Effector CD4-positive, alpha-beta T cell (primary cell): Measurements from ENCODE around the gene ADARB2.
"Not testable (repeated sequence)": the region's sequence is repeated elsewhere in the genome, so short reads cannot be mapped to it uniquely, and the experiment has no call there.

Experiments
- DNase-seq: peaks from one replicate; pipeline ENCODE4 v3.0.0-alpha.2; 2020

ADARB2 gene

DNA sequence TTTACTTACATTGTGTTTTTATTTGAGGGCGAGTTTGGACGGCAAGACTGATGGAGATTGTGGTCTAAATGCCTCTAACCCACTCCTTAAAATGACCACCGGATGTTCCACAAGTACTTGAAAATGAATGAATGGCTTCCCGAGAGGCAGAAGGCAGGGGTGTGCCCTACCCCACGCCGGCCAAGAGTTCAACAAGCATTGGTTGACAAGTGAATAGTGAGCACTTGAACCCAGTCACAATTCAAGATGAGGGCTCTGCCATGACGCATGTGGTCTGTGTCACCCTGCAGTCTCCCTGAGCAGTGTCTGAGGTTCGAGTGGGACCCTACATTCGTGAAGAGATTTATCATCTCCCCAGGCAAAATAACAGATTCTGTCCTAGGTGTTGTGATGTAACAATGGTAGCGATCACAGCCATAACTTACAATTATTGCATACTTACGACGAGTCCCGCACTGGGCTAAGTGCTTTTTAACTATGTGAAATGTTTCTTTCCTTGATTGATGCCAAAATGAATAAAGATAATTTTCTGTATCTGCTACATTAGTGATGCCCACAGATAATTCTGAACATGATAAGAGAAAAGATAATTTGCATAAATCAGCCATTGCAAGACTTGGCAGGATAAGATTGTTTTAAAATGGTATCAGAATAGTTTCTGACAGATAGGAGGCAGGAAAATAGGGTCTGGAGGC is 375.8 kb downstream of the ADARB2 start:
- no peak for DNase-seq

DNA sequence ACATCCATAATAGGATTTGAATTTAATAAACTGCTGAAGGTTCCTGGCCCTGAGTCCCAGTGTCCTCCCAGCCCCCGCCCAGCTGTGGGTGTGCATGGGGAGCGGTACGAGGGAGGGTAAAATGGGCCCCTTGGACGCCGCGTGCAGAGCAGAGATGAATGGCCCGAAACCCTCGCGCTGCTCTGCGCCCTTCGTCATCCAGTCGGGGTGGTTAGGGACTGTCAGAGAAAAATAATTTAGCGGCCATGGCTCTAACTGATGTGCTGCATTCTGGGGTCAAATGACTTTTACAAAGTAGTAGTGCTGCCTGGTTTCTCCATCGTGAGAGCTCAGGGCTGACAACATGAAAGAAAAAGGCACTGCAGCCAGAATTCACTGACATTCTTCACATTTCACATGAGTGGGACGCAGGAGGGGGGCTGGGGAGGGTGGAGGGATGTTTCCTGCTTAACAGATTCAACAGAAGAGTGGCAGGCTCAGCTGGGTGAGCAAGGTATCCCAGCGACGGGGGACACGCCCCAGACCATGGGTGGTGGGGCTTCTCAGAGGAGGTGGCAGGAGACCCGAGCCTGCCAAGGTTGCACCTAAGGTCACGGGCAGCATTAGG is 376.7 kb downstream of the ADARB2 start:
- no peak for DNase-seq

DNA sequence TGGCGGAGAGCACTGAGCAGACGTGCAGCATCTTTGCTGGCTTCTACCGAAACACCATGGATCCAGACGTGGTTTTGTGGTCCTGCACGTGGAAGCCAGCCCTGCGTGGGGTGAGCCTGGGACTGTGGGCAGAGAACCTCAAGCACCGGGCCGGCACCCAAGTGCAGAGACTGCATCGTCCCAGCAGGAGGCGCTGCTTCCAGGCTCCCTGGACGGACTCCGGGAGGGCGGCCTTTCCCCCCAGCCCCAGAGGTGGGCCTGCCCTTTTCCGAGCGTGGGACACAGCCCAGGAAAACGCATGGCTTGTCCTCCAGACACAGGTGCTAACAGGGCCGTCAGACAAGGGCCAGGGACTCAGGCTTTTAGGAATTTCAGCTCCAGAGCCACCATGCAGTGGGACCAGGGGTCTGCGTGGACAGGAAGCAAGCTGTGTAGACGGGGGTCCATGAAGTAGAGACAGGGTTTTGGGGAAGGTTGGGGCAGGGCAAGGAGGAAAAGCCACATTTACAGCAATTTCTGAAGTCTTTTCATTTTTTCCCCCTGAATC is 377.2 kb downstream of the ADARB2 start:
- no peak for DNase-seq

DNA sequence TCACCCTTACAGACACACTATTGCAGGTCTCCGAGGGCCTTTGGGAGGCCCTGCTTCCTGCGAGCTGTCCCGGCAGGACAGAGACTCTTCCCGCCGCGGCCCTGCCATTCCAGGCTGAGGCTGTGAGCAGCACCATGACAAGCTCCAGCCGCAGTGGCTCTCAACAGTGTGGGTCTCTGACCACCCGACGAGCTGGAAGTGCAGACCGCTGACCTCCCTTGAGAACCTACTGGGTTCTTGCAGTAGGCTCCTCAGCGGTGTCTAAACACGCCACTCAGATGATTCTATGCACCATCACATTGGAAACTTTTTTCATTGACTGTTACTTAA is 377.7 kb downstream of the ADARB2 start:
- DNase-seq = no peak

DNA sequence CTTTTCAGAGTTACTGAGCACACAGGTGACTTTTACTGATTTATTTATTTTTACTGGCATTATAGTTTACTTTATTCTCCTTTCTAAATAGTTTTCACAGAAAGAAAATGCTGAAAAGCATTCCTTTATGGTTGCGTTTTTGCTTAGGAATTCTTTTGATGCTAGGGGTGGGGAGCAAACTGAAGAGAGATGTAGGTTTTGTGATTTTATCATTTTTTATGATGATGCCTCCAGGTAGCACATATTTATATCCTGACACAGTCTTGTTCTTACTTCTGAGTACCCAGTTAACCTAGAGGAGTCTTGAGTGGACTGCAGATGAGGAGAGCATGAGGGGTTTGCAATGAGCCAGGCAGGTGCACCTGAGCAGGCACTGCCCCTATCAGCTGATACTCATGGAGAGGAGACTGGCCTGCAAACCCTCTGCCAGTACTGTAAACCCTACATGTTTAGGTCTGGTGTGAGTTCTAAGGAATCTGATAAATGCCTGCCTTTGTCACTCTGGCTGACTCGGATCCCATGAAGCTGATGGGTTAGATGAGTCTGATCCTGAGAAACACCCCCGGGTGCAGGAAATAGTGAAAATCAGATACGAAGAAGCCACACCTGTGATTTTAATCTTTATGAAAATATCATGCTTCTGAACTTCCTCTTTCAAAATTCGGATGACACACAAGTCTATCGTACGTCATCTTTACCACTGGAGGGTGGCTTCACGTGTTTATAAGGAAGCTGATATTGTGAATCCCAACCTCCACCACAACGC is 378.3 kb downstream of the ADARB2 start:
- no peak for DNase-seq

DNA sequence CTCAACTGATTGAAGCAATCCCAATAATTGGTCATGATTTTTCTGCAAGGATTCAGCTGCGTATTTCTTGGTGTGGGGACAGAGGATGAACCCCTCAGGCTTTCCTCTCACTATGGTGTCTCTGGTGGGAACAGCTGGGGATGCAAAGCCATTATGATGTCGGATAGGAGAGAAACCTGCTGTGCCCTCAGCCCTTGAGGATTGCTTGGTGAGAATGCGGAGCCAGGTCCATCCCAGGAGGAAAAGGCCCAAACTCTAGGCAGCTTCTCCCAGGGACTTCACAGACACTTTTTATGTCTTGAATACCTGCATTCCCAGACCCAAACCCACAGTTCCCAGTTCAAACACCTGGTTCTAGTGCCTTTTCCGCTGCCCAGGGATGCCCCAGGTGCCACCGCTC is 379.2 kb downstream of the ADARB2 start:
- DNase-seq = no peak

DNA sequence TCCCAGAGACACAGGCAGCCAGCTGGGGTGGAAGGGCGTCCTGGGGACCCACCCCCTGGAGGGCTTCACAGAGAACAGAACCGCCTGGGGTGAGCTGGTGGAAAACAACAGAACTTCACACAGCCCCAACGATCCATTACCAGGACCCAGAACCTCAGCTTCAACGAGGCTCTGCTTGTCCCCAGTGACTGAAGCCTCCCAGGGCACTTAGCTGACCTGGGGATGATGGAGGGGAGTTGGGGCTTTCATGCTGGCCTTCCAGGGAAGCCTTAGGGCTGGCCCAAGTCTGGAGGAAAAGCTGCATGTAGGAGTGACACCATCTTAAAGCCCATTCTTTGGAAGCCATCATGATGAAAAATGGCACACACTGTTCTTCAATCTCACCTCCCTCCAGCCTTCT is 381.0 kb downstream of the ADARB2 start:
- DNase-seq = no peak

DNA sequence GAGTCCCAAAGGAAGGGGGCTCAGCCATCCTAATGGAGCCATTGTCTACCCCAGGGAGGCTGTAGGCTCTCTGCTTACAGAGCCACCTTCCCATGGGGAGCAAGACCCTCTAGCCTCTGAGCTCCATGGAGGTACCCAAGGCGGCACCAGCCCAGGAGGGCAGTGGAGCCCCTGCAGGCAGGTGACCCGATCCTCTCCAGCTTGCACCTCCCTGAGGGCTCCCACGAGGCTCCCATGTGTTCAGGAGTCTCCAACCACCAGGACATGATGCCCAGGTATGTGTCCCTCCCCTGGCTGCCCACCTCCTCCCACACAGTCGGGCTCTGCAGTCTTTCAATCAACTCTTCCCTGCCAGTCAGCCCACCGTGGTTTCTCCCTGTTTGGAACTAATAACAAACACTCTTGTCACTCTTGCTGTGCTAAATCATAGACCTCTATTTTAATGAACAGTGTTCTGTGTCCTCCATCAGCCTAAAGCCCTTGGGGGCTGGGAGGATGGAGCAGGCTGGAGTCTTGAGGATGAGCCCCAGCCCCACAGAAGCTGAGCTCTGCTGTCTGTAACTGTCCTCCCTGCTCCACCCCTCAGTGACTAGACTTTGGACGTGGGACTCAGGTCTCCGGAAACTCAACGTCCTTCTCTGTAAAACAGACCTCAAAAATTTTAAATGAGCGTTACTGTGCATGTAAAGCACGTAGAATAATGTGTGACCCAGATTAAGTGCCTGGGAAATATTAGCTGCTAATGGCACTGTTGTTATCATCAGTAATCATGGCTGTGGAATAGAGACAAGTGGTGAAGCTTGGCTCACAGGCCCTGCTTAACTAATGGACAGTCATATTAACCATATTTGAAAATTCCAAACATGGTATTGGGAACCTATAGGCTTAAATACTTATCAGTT is 382.3 kb downstream of the ADARB2 start:
- DNase-seq = no peak

DNA sequence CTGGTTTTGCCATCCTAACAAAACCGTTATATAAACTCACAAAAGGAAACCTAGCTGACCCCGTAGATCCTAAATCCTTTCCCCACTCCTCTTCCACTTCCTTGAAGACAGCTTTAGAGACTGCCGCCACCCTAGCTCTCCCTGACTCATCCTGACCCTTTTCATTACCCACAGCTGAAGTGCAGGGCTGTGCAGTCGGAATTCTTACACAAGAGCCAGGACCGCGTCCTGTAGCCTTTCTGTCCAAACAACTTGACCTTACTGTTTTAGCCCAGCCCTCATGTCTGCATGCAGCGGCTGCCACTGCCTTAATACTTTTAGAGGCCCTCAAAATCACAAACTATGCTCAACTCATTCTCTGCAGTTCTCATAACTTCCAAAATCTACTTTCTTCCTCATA is 385.0 kb downstream of the ADARB2 start:
- not testable (repeated sequence) for DNase-seq

DNA sequence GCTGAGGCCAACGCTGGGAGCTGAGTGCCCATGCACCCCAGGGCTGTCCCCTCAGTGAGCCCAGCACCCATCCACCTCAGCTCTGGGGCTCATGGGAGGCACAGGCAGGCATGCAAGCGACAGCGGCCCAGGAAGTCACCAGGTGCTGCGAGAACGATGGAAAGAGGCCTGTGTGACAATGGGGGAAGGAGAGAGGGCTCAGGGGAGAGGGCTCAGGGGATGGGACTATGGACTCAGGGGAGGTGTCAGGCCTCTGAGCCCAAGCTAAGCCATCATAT is 388.6 kb downstream of the ADARB2 start:
- no peak for DNase-seq

DNA sequence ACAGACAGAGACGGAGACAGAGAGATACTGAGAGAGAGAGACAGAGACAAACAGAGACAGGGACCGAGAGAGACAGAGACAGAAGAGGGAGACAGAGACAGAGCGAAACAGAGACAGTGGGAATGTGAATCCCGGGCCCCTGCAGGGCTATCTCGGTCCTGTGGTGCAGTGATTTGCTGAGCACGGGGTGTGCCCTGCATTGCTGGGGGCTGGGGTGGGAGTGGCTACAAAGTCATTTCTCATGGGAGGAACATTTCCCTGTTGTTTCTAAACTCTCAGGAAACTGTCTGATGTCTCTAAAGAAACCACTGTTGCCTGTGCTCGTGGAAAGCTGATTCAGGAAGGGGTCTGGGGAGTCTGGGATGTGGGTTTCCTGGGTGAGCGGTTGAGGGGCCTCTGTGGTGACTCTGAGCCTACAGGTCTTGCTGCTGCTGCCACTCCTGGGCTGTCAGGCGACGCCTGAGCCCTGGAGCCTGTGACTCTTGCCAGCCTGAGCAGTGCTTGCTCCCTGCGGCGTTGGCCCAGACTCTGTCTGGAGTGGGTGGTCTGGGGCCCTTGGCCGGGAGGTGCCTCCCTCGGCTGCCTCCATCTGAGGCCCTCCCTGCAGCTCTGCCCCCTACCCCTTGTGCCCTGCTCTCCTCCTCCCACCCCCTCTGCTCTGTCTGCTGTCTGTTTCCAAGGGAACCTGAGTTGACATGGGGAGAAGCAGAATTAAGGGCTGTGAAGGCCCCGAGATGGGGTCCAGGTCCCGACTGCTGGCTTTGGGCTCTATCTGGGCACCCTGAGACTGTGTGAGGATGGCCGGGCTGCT is 389.2 kb downstream of the ADARB2 start:
- no peak for DNase-seq

DNA sequence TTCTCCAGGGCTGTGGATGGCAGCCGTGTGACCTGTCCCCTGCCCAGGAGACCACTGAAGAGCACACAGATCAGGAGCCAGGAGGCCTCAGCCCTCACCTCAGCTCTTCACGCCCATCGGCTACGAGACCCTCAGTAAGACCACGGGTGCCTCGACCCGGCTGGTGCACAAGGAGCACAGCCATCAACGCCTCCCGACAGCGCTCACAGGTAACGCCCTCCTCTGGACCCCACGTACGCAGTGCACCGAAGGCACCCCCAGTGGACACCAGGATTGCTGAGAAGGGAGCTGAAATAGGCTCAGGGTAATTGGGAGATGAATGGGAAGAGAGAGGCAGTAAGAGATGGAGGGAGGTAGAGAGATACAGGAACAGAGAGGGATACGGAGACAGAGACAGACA is 389.8 kb downstream of the ADARB2 start:
- no peak for DNase-seq

DNA sequence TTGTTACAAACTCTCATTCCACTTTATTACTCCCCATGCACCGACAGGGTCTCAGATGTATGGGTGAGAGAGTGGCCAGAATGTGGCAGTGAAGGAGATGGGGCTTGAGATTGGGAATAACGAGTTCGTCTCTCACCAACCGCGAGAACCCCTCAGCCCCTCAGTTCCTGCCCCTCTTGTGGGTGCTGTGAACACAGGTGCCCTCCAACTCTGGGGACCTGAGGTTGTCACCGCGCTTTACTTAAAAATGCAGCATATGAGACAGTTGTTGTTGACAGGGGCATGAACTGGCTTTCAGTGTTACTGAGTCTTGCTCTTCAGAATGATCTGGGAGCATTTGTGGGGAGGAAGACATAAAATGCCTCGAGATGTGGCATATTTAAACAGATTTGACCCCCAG is 391.1 kb downstream of the ADARB2 start:
- no peak for DNase-seq

DNA sequence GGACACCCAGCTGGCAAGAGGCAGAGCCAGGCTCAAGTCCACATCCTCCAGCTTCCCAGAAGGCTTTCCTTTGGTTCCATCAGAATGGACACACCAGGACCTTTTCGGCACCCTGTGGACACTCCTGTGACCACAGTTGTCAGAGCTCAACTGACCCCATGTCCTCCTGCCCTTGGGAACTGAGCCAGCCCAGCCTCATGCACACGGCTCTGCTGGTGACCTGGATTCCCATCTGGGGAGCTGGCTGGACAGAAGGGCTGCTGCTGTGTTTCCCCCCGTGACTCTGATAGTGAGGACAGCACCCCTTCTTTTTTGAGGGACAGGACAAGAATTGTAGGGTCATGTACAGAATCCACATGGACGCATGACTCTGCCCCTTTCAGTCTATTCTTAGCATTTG is 392.0 kb downstream of the ADARB2 start:
- no peak for DNase-seq

DNA sequence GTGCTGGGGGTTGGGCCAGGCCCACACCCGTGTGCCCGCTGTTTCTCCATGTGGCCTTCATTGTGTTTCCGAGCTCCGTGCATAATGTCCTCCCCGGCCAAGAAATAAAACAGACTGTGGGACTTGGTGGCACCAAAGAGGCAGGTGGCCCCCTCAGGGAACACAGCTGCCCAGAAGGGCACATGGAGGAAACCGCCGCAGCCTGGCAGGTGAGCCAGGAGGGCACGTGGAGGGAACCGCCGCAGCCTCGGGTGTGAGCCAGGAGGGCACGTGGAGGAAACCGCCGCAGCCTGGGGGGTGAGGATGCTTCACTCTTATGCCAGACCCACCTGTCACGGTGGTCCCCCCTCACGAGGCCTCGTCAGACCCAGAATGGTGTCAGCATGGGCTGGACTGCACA is 392.5 kb downstream of the ADARB2 start:
- DNase-seq = no peak

DNA sequence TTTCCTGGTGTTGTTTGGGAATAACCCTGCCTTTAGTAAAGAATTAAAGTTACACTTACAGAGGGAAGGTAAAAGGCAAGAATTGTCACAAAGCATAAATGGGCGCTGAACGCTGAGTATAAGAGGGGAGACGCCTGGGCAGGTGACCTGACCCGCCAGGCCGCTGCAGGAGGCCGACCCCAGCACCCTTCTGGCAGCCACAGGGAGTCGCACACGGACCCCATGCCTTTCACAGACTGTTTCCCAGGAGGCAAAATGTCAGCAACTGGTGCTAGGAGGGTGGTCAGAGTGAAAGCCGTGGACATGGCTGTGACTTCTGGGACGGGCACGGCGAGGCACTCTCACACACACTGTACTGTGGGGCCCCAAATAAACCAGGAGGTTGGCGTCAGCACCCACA is 392.9 kb downstream of the ADARB2 start:
- DNase-seq = no peak

DNA sequence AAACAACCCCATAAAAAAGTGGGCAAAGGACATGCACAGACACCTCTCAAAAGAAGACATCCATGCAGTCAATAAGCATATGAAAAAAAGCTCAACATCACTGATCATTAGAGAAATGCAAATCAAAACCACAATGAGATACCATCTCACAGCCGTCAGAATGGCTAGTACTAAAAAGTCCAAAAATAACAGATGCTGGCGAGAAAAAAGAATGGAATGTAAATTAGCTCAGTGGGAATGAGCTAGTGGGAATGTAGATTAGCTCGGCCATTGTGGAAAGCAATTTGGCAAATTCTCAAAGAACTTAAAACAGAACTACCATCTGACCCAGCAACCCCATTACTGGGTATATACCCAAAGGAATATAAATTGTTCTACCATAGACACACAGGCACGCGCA is 394.1 kb downstream of the ADARB2 start:
- DNase-seq = no peak

DNA sequence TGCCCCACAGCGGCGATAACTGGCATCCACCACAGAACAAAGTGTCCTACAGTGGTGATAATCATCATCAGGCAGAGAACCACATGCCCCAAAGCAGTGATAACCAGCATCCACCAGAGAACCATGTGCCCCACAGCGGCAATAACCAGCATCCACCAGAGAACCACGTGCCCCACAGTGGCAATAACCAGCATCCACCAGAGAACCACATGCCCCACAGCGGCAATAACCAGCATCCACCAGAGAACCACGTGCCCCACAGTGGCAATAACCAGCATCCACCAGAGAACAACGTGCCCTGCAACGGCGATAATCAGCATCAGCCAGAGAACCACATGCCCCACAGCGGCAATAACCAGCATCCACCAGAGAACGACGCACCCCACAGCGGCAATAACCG is 396.3 kb downstream of the ADARB2 start:
- DNase-seq = not testable (repeated sequence)

DNA sequence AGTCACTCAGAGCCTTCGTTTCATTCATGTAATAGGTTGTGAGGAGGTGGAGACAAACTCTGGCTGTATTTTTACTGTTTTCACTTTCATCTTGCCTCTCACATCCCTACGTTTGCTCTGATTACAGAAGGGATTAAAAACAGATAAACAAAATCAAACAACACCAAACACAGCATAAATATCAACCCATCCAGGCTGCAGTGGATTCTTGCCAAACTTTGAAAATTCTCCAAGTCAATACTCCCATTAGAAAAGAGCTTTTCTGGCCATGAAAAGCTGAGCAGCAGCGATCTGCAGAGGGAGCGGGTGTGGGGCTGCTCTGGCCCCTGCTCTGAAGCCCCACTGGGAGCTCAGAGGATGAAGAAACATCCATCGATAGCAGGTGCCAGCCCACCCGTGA is 397.9 kb downstream of the ADARB2 start:
- no peak for DNase-seq

DNA sequence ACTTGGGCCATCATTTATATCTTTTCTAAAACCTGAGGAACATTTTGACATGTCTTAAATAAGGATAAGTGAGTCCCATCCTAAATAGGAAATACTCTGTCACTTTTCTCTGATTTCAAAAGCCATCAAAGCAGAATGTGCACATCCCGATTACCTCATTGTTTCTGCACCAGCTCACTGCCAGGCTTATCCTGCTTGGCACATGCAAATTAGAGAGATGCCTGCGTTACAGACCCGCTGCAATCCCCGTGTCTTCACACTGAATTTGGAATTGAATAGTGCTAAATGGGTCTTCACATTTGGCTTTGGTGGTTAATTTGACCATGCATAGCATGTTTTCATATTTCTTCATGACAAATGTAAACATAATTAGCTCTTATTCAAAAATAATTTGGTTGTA is 401.7 kb downstream of the ADARB2 start:
- DNase-seq = no peak

DNA sequence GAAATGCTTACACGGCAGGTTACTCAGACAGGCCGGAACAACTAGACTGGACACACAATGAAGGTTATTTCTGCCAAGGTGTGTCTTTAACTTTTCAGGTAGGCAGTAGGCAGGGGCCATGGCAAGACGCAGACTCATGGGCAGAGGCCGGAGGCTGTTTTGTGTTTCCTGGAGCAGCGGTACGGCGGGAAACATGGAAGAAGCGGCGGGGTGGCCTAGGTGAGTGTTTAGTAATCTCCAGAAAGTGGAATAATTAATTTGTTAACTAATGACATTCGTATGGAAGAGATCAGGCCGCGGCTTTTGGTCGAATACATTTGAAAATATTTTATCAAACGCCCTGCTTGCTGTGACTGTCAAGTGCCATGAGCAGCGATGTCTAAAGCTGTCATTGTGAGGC is 403.3 kb downstream of the ADARB2 start:
- no peak for DNase-seq

DNA sequence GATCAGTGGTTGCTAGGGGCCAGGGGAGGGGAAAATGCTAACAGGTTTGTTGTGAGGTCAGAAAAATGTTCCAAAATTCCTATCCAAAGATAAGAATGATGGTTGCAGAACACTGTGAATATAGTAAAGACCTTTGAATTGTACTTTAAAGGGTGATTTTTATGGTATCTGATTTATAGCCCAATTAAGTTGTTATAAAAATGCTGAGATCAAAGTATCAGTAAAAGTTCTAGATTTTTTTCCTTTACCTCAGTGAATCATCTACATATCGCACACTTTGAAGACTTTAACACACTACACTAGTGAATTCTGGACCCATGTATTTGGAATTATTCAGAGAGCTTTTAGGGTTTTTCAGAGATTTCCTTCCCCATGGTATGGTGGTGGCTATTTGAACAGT is 405.8 kb downstream of the ADARB2 start:
- no peak for DNase-seq
